ENCODE data around the gene NELFCD.
"Not testable (repeated sequence)": the region's sequence is repeated elsewhere in the genome, so short reads cannot be mapped to it uniquely, and the experiment has no call there.

Gene NELFCD

DNA sequence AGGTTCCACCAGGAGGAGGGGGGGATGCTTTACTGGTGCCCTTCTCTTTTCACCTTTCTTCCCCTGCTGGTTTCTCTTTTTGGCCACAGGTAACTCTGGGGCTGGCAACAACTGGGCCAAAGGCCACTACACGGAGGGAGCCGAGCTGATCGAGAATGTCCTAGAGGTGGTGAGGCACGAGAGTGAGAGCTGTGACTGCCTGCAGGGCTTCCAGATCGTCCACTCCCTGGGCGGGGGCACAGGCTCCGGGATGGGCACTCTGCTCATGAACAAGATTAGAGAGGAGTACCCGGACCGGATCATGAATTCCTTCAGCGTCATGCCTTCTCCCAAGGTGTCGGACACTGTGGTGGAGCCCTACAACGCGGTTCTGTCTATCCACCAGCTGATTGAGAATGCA is 42.6 kb downstream of the NELFCD start:
- in situ Hi-C loops (cut with MboI; ENCODE audit: low sequenced_read_pairs) = no loop called here

DNA sequence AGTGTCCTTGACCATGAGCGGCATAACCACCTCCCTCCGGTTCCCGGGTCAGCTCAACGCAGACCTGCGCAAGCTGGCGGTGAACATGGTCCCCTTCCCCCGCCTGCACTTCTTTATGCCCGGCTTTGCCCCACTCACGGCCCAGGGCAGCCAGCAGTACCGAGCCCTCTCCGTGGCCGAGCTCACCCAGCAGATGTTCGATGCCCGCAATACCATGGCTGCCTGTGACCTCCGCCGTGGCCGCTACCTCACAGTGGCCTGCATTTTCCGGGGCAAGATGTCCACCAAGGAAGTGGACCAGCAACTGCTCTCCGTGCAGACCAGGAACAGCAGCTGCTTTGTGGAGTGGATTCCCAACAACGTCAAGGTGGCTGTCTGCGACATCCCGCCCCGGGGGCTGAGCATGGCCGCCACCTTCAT is 43.1 kb downstream of the NELFCD start:
- in situ Hi-C loops (cut with MboI; ENCODE audit: low sequenced_read_pairs) = no loop called here

DNA sequence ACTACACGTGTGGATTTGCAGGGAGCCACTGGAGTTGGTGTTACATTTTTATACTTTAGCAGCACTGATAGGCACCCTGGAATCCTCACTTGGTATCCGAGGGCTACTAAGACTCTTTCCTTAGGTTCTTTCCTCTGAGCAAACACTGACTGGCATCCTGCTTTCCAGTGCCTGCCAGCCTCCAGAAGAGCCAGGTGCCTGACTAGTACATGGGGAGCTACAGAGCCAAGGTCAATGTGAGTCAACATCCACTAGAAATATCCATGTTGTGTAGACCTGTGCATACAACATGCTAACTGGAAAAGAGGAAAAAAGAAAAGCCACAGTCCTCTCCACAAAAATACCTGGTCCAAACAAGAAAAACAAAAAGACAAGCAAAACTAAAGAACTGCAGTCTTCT is 44.0 kb downstream of the NELFCD start:
- in situ Hi-C loops (cut with MboI; ENCODE audit: low sequenced_read_pairs) = no loop called here

GRCh38 chr20:59025511-59025910 is 44.5 kb downstream of the NELFCD start:
- in situ Hi-C loops (cut with MboI; ENCODE audit: low sequenced_read_pairs) = no loop called here

GRCh38 chr20:59026904-59027740 is 46.1 kb downstream of the NELFCD start:
- in situ Hi-C loops (cut with MboI; ENCODE audit: low sequenced_read_pairs) = no loop called here

DNA sequence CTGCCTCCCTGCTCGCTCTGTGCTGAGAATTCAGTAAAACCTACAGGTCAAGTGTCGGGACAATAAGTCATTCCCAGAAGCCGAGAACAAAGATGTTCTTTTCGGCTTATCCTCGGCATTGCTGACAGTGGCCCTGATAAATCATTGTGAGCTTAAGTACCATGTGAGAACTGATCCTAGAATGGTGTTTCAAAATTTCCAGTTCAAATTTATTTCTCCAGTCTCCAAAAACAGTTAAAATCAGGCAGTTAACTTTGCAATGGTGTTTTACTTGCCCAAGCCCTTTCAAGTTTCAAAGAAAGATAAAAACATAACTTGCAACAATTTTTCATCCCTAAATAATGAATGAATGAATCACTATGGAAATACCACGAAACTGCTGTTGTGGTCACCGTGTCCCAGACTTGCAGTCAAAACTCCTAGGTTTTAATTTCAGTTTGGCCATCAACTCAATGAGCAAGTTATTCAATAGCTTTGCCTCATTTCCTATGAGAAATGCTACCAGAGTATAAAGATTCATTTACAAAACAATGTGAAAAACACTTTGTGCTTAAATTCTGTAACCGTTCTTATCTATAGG is 46.8 kb downstream of the NELFCD start:
- in situ Hi-C loops (cut with MboI; ENCODE audit: low sequenced_read_pairs) = no loop called here

DNA sequence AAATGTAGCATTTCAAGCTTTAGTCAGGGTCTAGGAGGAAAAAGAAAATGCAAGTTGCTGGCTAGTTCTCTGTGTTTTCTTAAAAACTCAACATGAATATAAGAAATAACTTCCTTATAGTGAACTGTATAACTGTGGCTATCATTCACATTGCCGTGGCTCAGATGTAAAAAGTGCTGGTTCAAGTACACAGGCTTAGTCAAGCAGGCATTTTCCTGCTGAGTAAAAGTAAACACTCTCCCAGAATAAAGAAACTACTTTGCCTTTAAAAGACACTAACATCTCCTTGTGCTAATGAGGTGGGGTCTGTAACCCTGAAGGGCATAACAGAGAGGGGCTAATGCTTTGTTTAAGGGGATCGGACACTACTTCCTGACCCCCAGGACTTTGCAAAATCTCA is 47.8 kb downstream of the NELFCD start:
- in situ Hi-C loops (cut with MboI; ENCODE audit: low sequenced_read_pairs) = no loop called here

DNA sequence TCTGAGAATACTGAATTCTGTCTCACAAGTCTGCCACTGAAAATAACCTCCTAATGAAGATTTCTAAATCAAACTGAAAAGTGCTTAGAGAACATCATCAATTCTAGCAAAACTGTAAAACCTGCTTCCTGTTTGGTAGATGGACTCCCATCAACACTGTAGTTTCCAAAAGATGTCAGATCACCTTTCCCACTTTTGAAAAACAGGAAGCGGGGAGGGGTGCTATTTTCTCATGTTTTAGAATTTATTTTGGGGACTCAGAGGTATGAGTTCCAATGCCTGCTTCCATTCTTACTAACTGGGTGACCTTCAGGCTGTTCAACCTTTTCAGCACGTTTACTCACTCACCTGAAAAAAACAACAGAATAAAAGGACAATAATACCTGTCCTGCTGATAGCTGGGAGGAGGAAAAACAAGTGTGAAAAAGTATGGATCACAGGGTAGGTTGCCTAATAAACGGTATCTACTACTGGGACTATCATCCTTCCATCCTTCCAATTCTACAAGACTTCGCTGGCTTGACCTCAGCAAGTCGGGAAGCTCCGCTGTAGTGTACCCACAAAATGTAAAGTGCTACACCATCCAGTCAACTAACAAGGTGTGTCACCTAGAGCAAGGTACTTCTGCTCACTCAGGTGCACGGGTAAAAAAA is 50.0 kb downstream of the NELFCD start:
- in situ Hi-C loops (cut with MboI; ENCODE audit: low sequenced_read_pairs) = no loop called here

DNA sequence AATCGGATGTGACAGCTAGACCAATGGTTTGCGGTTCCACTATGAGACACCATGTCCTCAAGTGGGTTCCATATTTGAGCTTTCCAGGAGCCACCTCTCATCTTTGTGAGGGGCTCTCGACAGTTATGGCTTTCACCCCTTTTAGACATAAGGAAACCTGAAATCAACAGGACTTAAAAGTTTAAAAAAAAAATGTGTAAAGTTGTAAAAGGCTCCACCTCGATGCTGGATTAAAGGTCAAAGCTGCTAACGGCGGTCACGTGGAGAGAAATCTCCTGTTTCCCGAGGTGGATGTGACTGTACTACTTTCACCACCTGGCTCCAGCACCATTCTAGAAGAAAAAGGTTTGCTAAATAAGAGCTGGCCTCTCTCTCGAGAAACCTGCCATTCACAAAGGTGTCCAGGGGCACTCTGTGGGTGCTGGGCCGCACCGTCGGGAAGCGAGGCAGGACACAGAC is 50.5 kb downstream of the NELFCD start:
- in situ Hi-C loops (cut with MboI; ENCODE audit: low sequenced_read_pairs) = no loop called here

DNA sequence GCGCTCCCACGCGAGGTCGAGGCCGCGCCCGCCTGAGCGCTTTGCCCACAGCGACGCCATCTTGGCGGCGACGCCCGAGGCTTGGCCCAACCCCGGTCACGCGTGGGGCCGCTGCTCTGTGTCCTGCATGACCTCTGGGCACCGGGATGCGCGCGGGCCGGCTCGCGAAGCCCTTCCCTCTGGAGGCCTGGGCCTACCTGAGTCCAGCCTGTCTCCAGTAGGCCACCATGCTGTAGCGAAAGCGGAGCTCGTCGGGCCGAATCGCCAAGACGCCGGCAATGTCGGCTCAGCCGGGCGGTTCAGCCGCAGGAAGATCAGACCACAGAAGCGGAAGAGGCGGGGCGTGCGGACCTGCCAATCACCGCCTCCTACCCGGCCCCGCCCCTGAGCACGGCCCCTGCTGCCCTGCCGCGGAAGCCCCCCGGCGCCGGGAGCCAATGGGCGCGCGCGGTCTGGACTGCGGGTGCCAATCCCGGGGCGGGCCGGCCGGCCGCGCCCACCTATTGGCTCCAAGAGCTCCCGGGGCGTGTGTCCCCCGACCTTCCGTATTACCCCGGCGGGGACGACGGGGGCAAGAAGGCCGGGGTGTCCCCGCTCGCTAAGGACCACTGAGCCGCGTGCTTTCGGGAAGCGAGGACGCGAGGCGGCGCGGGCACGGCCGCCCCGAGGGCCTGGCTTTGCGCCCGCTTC is 51.1 kb downstream of the NELFCD start, which contains the start of gene ATP5F1E:
ATP5F1E (minus strand) TSS at position 313 of the 690 bp plus-strand sequence; CDS start at position 229, 84 bp downstream.
- in situ Hi-C loops (cut with MboI; ENCODE audit: low sequenced_read_pairs) = no loop called here

DNA sequence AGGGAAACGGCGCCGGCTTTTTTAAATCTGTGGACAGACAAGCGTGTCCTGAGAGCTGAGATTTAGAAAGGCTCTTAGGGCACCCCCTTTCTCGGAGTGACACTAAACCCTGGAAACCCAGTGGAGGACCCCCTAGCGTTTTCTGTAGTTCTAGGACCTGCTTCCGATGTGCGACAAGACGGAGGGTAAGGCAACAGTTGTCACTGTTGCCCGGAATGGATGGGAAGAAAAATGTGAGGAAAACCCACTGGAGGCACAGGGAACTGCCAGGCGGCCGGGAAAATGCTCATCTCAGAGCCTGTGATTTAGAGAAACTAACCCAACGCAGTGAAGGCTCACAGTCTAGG is 51.6 kb downstream of the NELFCD start:
- in situ Hi-C loops (cut with MboI; ENCODE audit: low sequenced_read_pairs) = no loop called here

- in situ Hi-C loops (cut with MboI; ENCODE audit: low sequenced_read_pairs) = no loop called here
These were observed 52.0 kb downstream of the NELFCD start for GRCh38 chr20:59033093-59033492.

GRCh38 chr20:59033616-59034165 is 52.6 kb downstream of the NELFCD start:
- in situ Hi-C loops (cut with MboI; ENCODE audit: low sequenced_read_pairs) = no loop called here

DNA sequence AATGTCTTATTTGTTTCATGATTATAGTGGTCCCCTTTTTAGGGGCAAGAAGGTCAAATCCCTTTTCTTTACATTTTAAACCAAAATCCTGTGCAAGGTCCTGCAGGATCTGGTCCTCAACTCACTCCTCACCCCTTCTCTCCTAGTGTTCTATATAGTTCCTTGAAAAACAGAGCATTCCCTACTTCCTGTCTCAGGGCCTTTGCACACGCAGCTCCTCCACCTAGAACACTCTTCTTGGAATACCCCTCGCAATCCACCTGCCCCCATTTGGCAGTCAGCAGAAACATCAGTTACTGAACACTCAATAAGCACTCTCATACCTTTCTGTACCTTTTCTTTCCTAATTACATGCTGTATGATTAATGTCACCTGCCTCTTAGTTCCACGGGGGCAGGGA is 54.3 kb downstream of the NELFCD start:
- in situ Hi-C loops (cut with MboI; ENCODE audit: low sequenced_read_pairs) = no loop called here

DNA sequence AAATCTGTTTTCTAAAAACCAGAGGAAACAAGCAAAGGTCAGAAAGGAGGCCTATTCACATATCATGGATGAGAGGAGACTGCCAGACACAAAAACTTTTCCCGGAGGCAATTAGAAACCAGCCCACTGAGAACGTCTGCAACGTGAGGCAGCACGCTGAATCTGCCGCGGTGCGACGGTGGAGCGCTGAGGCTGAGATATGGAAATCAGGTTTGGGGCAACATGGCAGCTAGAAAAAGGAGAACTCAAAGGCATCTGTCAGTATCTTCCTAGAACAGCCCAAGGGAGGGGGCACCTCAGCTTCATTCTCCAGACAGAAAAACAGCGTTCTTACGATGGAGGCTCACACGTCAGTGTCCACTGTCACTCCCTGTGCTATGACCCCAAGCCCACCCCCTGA is 56.3 kb downstream of the NELFCD start:
- in situ Hi-C loops (cut with MboI; ENCODE audit: low sequenced_read_pairs) = no loop called here

- in situ Hi-C loops (cut with MboI; ENCODE audit: low sequenced_read_pairs) = no loop called here
These were observed 58.2 kb downstream of the NELFCD start for GRCh38 chr20:59039233-59039632.

DNA sequence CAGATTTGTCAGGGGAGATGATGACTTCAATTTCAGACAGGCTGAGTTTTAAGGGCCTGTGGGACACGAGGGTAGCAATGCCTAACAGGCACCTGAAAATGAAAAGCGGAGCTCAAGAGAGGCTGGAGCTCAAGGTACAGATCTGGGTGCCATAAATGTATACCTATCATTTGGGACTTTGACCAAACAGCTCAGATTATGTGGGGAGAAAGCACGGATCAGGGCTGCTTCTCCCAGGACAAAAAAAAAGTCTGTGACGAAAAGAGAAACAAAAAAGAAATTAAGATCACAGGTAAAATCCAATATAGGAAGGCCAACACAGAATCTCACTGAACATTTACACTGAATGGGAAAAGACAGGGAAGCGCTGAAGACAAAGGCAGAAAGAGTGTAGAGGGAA is 59.6 kb downstream of the NELFCD start:
- in situ Hi-C loops (cut with MboI; ENCODE audit: low sequenced_read_pairs) = no loop called here

- in situ Hi-C loops (cut with MboI; ENCODE audit: low sequenced_read_pairs) = not testable (repeated sequence)
These were observed 60.4 kb downstream of the NELFCD start for GRCh38 chr20:59041487-59041886.

GRCh38 chr20:59042151-59042795 is 61.2 kb downstream of the NELFCD start, which contains the start of gene PRELID3B:
TSS of gene PRELID3B (minus strand) at chr20:59042786. CDS start at chr20:59042730, 56 bp downstream.
- in situ Hi-C loops (cut with MboI; ENCODE audit: low sequenced_read_pairs) = no loop called here
